Astrocyte (in vitro differentiated cells and primary cell): ENCODE data around the gene ANO7.

Source experiments
- EZH2 ChIP-seq: IDR thresholded peaks from 2 replicates; pipeline ENCODE4 v1.6.1; 2012; ENCODE audit warnings: mild to moderate bottlenecking, low read length, inconsistent platforms; ENCODE audit not compliant: insufficient read depth
- TF ChIP-seq, protein P1 (sequence below): IDR thresholded peaks from 2 replicates; pipeline ENCODE4 v1.5.1; 2011; ENCODE audit warnings: low read depth, mild to moderate bottlenecking, inconsistent platforms, low read length, moderate library complexity; ENCODE audit not compliant: insufficient read depth

DNA sequence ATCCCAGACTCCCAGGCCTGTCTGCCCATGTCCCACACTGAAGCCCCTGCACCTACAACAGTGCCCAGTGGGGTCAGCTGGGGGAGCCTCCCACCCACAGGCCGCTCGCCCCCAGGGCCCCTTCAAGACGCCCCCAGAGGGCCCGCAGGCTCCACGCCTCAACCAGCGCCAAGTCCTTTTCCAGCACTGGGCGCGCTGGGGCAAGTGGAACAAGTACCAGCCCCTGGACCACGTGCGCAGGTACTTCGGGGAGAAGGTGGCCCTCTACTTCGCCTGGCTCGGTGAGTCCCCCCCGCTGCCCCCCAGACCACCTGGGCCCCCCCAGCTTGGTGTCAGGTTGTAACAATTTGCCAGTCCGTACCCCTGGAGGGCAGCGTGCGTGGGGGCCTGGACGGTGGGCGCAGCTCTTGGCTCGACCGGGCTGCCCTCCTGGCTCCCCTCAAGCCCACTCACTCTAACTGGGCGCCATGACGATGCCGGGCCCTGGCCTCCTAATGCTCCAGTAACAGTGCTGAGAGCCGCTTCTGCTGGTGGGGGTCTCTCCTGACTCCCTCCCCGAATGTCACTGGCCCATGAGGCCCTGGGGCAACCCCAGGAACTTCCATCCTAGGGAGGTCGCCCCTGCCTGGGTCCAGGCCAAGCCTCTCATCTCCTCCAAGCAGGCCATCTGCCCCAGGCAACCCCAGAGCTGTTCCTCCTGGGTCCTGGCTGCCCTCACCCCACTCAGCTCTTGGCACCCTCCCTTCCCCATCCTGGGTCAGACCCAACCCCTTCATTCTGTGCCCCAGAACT, 14.9 kb downstream of the ANO7 start:
- TF ChIP-seq EZH2, result no peak
- TF ChIP-seq, protein P1, sequence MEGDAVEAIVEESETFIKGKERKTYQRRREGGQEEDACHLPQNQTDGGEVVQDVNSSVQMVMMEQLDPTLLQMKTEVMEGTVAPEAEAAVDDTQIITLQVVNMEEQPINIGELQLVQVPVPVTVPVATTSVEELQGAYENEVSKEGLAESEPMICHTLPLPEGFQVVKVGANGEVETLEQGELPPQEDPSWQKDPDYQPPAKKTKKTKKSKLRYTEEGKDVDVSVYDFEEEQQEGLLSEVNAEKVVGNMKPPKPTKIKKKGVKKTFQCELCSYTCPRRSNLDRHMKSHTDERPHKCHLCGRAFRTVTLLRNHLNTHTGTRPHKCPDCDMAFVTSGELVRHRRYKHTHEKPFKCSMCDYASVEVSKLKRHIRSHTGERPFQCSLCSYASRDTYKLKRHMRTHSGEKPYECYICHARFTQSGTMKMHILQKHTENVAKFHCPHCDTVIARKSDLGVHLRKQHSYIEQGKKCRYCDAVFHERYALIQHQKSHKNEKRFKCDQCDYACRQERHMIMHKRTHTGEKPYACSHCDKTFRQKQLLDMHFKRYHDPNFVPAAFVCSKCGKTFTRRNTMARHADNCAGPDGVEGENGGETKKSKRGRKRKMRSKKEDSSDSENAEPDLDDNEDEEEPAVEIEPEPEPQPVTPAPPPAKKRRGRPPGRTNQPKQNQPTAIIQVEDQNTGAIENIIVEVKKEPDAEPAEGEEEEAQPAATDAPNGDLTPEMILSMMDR, result no peak
